GM12891 (cell line): ENCODE data around the gene OMD.

Experiments
- PAX5 ChIP-seq: IDR thresholded peaks from 2 replicates; pipeline ENCODE4 v1.6.1; 2011; ENCODE audit warnings: low read length, moderate library complexity, mild to moderate bottlenecking; ENCODE audit not compliant: insufficient read depth, severe bottlenecking
- POLR2A ChIP-seq: IDR thresholded peaks from 2 replicates; pipeline ENCODE4 v1.6.1; 2011; ENCODE audit warnings: low read depth, low read length, control low read depth
- POLR2AphosphoS5 ChIP-seq: IDR thresholded peaks from 2 replicates; pipeline ENCODE4 v1.6.1; 2011; ENCODE audit warnings: low read depth, low read length, control low read depth
- POU2F2 ChIP-seq: IDR thresholded peaks from 2 replicates; pipeline ENCODE4 v1.6.1; 2011; ENCODE audit warnings: low read depth, mild to moderate bottlenecking, control low read depth, low read length, moderate library complexity
- SPI1 ChIP-seq: IDR thresholded peaks from 2 replicates; pipeline ENCODE4 v1.6.1; 2011; ENCODE audit warnings: low read depth, low read length, control low read depth
- TAF1 ChIP-seq: IDR thresholded peaks from 2 replicates; pipeline ENCODE4 v1.6.1; 2011; ENCODE audit warnings: low read depth, low read length, control low read depth

- TF ChIP-seq POLR2A (no peak), TAF1 (no peak), SPI1 (no peak), POLR2AphosphoS5 (no peak), PAX5 (no peak), POU2F2 (no peak)
These were observed 1.2 kb upstream of the OMD start for GRCh38 chr9:92425474-92425873.
